RWPE1 (cell line): ENCODE results near the gene FAM13A.
"Not testable (repeated sequence)": the region's sequence is repeated elsewhere in the genome, so short reads cannot be mapped to it uniquely, and the experiment has no call there.

Experiments used
- CTCF ChIA-PET: fragments of 350-600 bp; sonication (Branson Sonifier 250); formaldehyde crosslinking; extraction: SDS; loops from one replicate; lab custom pipeline; 2021; lab: Yijun Ruan, JAX
- POLR2A ChIA-PET: fragments of 400-600 bp; formaldehyde crosslinking; extraction: SDS; loops from one replicate; lab custom pipeline; 2020; ENCODE audit warnings: antibody characterized with exemption; ENCODE audit not compliant: low non-redundant PET; lab: Yijun Ruan, JAX
- DNase-seq: peaks from one replicate; pipeline ENCODE4 v3.0.0; 2012; ENCODE audit warnings: low spot score
- H3K27ac ChIP-seq: fragments of 450-650 bp; 2 replicates; pipeline ENCODE4 v1.5.1; 2017
- CTCF ChIP-seq: fragments of 450-650 bp; conservative IDR thresholded peaks from 2 replicates; pipeline ENCODE4 v1.5.1; 2017; ENCODE audit warnings: low read depth, mild to moderate bottlenecking

The FAM13A gene

DNA sequence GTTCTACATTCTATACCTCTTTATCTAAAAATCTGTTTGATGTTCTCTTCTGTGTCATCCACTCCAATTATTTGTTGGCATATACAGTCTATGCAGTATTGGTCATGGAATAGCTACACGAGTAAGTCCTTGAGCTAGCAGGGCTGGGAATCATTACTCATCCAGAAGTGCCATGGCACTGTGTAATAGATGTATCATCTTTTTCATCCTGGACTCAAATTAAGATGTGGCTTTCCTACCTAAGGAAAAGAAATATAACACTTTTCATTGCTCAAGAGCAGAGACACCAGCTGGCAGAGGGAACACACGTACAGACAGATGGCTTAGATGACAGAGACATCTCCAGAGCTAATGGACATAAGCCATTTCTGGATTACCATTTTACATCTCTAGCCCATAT is 159.8 kb downstream of the FAM13A start:
- CTCF ChIA-PET, result no interaction called here
- POLR2A ChIA-PET, result no interaction called here
- H3K27ac ChIP-seq, result no peak overlapping the region
- no peak for TF ChIP-seq CTCF
- no peak for DNase-seq

GRCh38 chr4:88893961-88894360 is 163.0 kb downstream of the FAM13A start:
- POLR2A ChIA-PET, result no interaction called here
- no peak for DNase-seq
- H3K27ac ChIP-seq, result no peak overlapping the region
- no peak for TF ChIP-seq CTCF
- CTCF ChIA-PET, result no interaction called here

DNA sequence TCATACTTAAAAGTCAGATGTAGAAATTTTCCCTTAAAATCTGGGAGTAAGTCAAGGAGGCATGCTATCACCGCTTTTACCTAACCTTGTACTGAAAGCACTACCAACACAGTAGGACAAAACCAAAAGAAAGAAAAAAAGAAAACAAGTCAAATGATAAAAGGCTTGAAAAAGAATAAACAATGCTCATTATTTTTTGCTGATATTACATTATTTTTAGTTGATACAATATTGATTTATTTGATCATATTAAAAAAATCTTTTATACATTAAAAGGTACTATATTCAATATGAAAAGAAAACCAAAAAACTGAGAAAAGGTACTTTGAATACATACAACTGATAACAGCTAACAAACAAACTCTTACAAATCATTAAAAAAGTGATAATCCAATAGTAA is 164.3 kb downstream of the FAM13A start:
- ChIA-PET CTCF (no interaction called here), POLR2A (no interaction called here)
- no peak for TF ChIP-seq CTCF
- H3K27ac ChIP-seq, result no peak overlapping the region
- DNase-seq, result no peak

DNA sequence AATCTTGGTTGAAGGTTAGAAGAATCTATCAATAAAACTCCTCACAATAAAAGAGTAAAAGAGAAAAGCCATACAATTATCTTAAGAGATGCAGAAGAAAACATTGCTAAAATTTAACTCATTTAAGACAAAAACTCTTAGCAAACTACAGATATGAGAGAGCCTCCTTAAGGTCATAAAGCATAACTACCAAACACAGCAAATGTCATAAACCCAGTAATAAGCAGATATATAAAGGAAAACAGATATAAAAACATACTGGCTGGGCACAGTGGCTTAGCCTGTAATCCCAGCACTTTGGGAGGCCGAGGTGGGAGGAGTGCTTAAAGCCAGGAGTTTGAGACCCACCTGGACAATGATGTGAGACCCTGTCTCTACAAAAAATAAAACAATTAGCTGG is 165.3 kb downstream of the FAM13A start:
- no peak for TF ChIP-seq CTCF
- no peak for DNase-seq
- H3K27ac ChIP-seq, result no peak overlapping the region
- ChIA-PET POLR2A (no interaction called here), CTCF (no interaction called here)

DNA sequence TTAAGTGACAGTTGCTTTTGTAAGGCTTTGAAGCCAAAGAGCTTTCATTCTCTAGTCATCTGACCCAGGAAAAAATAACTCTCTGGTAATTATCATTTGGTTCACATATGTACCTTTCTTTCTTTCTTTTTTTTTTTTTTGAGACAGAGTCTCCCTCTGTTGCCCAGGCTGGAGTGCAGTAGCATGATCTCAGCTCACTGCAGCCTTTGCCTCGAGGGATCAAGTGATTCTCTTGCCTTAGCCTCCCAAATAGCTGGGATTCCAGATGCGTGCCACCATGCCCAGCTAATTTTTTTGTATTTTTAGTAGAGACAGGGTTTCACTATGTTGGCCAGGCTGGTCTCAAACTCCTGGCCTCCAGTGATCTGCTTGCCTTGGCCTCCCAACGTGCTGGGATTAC is 169.6 kb downstream of the FAM13A start:
- DNase-seq, CTCF ChIA-PET, POLR2A ChIA-PET, H3K27ac ChIP-seq: not testable (repeated sequence)

GRCh38 chr4:88881227-88881569 is 175.8 kb downstream of the FAM13A start:
- TF ChIP-seq CTCF, result no peak
- DNase-seq, result no peak
- ChIA-PET CTCF (no interaction called here), POLR2A (no interaction called here)
- H3K27ac ChIP-seq, result no peak overlapping the region

GRCh38 chr4:88880501-88881226 is 176.3 kb downstream of the FAM13A start:
- H3K27ac ChIP-seq, result no peak overlapping the region
- no peak for DNase-seq
- POLR2A ChIA-PET, result no interaction called here
- CTCF ChIA-PET, result no interaction called here
- TF ChIP-seq CTCF, result no peak
